B cell (primary cell): ENCODE data around the gene MED12L. TPM values are rescaled to one million over a fixed set of nuclear protein-coding genes. Genes with fewer than 3 reads are reported as not detected.

Source experiments
- ATAC-seq: fragments of 200-7000 bp; cut with Tn5 transposase; one replicate; pipeline ENCODE4 v1.10.0; 2021; ENCODE audit warnings: low read depth, mild to moderate bottlenecking, moderate number of reproducible peaks, moderate library complexity
- CTCF ChIA-PET: fragments of 350-600 bp; sonication (Branson Sonifier 250); formaldehyde crosslinking; loops from one replicate; lab custom pipeline; 2021; ENCODE audit warnings: antibody characterized with exemption, inconsistent platforms; lab: Charles Lee
- POLR2A ChIA-PET: fragments of 350-600 bp; sonication (Branson Sonifier 250); formaldehyde crosslinking; loops from one replicate; lab custom pipeline; 2021; ENCODE audit warnings: antibody characterized with exemption; lab: Charles Lee
- DNase-seq: peaks from one replicate; pipeline ENCODE4 v3.0.0; 2013
- H2AFZ ChIP-seq: 2 replicates; pipeline ENCODE4 v1.6.1; 2012; ENCODE audit warnings: mild to moderate bottlenecking, low read depth, low read length; ENCODE audit not compliant: insufficient read depth, poor library complexity, severe bottlenecking
- H3K27ac ChIP-seq, 2 donors: 1 replicate in 1 of 2; 2 replicates in 1 of 2; pipeline ENCODE4 v1.5.1; 2012 to 2013; ENCODE audit warnings: low read length in 2 of 2, mild to moderate bottlenecking in 2 of 2, moderate library complexity in 1 of 2
- H3K27me3 ChIP-seq, 4 experiments: fragments of 200-600 bp in 1 of 4; sonication (generic) in 1 of 4; replicated peaks in 1 of 4; 1 replicate in 2 of 4; 2 replicates in 2 of 4; pipeline versions ENCODE4 v1.6.1 to v1.7.0; 2013 to 2016; ENCODE audit warnings: low read length in 3 of 4, mild to moderate bottlenecking in 2 of 4, mixed read lengths in 1 of 4, moderate library complexity in 1 of 4; ENCODE audit not compliant: insufficient read depth in 4 of 4, control insufficient read depth in 3 of 4; ENCODE audit errors: control extremely low read depth in 1 of 4
- H3K36me3 ChIP-seq, 2 experiments: replicated peaks in 1 of 2; 1 replicate in 1 of 2; 2 replicates in 1 of 2; pipeline versions ENCODE4 v1.6.1 to v1.7.1; 2013; ENCODE audit warnings: low read length in 1 of 2; ENCODE audit not compliant: insufficient read depth in 2 of 2, control insufficient read depth in 1 of 2; ENCODE audit errors: control extremely low read depth in 1 of 2, extremely low read depth in 1 of 2
- H3K4me1 ChIP-seq, 2 donors: fragments of 200-600 bp in 1 of 2; sonication (generic) in 1 of 2; 1 replicate in 1 of 2; 2 replicates in 1 of 2; pipeline versions ENCODE4 v1.5.1 to v1.6.1; 2013 to 2017; ENCODE audit warnings: low read length in 2 of 2; ENCODE audit not compliant: control insufficient read depth in 2 of 2, insufficient read depth in 2 of 2
- H3K4me2 ChIP-seq: replicated peaks from 2 replicates; pipeline ENCODE3; 2012; ENCODE audit warnings: mild to moderate bottlenecking, low read depth, low read length; ENCODE audit not compliant: poor library complexity, severe bottlenecking
- H3K4me3 ChIP-seq, 5 experiments: fragments of 200-600 bp in 1 of 5; sonication (generic) in 1 of 5; 1 replicate in 3 of 5; 2 replicates in 2 of 5; pipeline versions ENCODE4 v1.5.1 to v1.7.0; 2011 to 2016; ENCODE audit warnings: low read length in 4 of 5, mild to moderate bottlenecking in 4 of 5, low read depth in 2 of 5, control low read depth in 1 of 5, moderate library complexity in 1 of 5; ENCODE audit not compliant: insufficient read depth in 1 of 5; ENCODE audit errors: control extremely low read depth in 1 of 5, extremely low read depth in 1 of 5
- H3K79me2 ChIP-seq: fragments of 200-600 bp; sonication (generic); one replicate; pipeline ENCODE4 v1.6.0; 2016; ENCODE audit warnings: low read length; ENCODE audit not compliant: control insufficient read depth, insufficient read depth
- H3K9ac ChIP-seq: fragments of 200-600 bp; sonication (generic); 2 replicates; pipeline ENCODE4 v1.6.1; 2017; ENCODE audit warnings: mild to moderate bottlenecking, low read length, moderate library complexity
- H3K9me3 ChIP-seq, 3 donors: one replicate each; pipeline versions ENCODE4 v1.6.1 to v1.7.1; 2013; ENCODE audit warnings: low read length in 2 of 3; ENCODE audit not compliant: control insufficient read depth in 2 of 3, insufficient read depth in 1 of 3; ENCODE audit errors: control extremely low read depth in 1 of 3
- H4K20me1 ChIP-seq: 2 replicates; pipeline ENCODE4 v1.6.0; 2012; ENCODE audit warnings: mild to moderate bottlenecking, low read length; ENCODE audit not compliant: insufficient read depth, control insufficient read depth, poor library complexity, severe bottlenecking
- H3K27ac Mint-ChIP-seq: one replicate; pipeline ENCODE4 v1.8.0; 2021; ENCODE audit warnings: mixed read lengths
- H3K27me3 Mint-ChIP-seq: one replicate; pipeline ENCODE4 v1.8.0; 2021; ENCODE audit warnings: mixed read lengths
- H3K4me1 Mint-ChIP-seq: one replicate; pipeline ENCODE4 v1.8.0; 2021; ENCODE audit warnings: mixed read lengths
- H3K4me3 Mint-ChIP-seq: one replicate; pipeline ENCODE4 v1.8.0; 2021; ENCODE audit warnings: mixed read lengths
- H3K9me3 Mint-ChIP-seq: one replicate; pipeline ENCODE4 v1.8.0; 2022; ENCODE audit warnings: mixed read lengths; ENCODE audit not compliant: insufficient read depth
- CTCF ChIP-seq: fragments of 200-600 bp; IDR thresholded peaks from one replicate; pipeline ENCODE4 v1.8.0; 2022; ENCODE audit warnings: antibody characterized with exemption, mild to moderate bottlenecking
- EZH2 ChIP-seq: IDR thresholded peaks from 2 replicates; pipeline ENCODE4 v1.6.1; 2012; ENCODE audit warnings: borderline replicate concordance, low read depth, mild to moderate bottlenecking, moderate library complexity, low read length; ENCODE audit not compliant: insufficient read depth, poor library complexity, severe bottlenecking
- WGBS: methylation state at CpG from one replicate; pipeline ENCODE4 v1.1.5; 2013; ENCODE audit warnings: missing lambda C conversion rate; ENCODE audit not compliant: insufficient coverage; 5-methylcytosine and 5-hydroxymethylcytosine counted together
- intact Hi-C: fragments of 100-400 bp; cut with micrococcal nuclease; formaldehyde crosslinking; loops from one replicate; pipeline ENCODE4 v1.10.0; 2022
- polyA plus RNA-seq: library from polyadenylated mRNA; depleted of rRNA; stranded (reverse); fragments of >200 nt; gene quantifications from 2 replicates; pipeline ENCODE4 v1.2.3, GENCODE V29; 2012
- total RNA-seq, 2 donors: library from RNA; stranded (reverse); fragments of 120-200 nt in 1 of 2; gene quantifications; 1 replicate in 1 of 2; 2 replicates in 1 of 2; pipeline versions ENCODE4 v1.2.3 to v1.2.4, GENCODE V29; 2013 to 2022

The MED12L gene
- total and polyA plus RNA-seq, 2 donors (not counting 1 experiment from before 2014, with no cell fraction given): 0.07 to 0.30 TPM

GRCh38 chr3:151087648-151088047, 2.2 kb downstream of the MED12L start:
- ATAC-seq: no peak
- peak overlapping the region; percentile 76 for H2AFZ ChIP-seq
- H4K20me1 ChIP-seq: no peaks in the 10 kb centered on the region
- H3K27ac ChIP-seq: no peak overlapping the region
- H3K27me3 ChIP-seq: peaks cover 0 to 48% (median 24%) of the 10 kb centered on the region in 4 experiments
- no peak overlapping the region for H3K27ac Mint-ChIP-seq
- H3K27me3 Mint-ChIP-seq: peaks cover 35% of the 10 kb centered on the region
- no peak overlapping the region for H3K4me3 ChIP-seq
- intact Hi-C loops: loop anchor here (10.0 kb wide), 1 partner anchor 323 kb away; the partner anchor contains the start of gene SIAH2
- H3K79me2 ChIP-seq: no peaks in the 10 kb centered on the region
- no peak overlapping the region for H3K4me2 ChIP-seq
- no peaks in the 10 kb centered on the region for H3K9me3 Mint-ChIP-seq
- POLR2A ChIA-PET: no interaction called here
- peak overlapping the region; percentile 89 for H3K4me3 Mint-ChIP-seq
- peaks cover 15 to 20% of the 10 kb centered on the region in 2 donors for H3K4me1 ChIP-seq
- H3K9ac ChIP-seq: no peak overlapping the region
- CTCF ChIA-PET: no interaction called here
- DNase-seq: peak; percentile 9
- peaks cover 15% of the 10 kb centered on the region for H3K4me1 Mint-ChIP-seq
- peaks cover 0 to 7% (median 0%) of the 10 kb centered on the region in 3 donors for H3K9me3 ChIP-seq
- no peaks in the 10 kb centered on the region for H3K36me3 ChIP-seq
- 33% methylated on average over 1 of the region's 2 CpGs for WGBS
- TF ChIP-seq EZH2: no peak
- no peak for TF ChIP-seq CTCF

GRCh38 chr3:151091685-151092345, 6.4 kb downstream of the MED12L start:
- 100% methylated on average over 1 of the region's 3 CpGs for WGBS
- H3K36me3 ChIP-seq: no peaks in the 10 kb centered on the region

More at GRCh38 chr3:151091685-151092345, 6.4 kb downstream of the MED12L start:
- peaks cover 0 to 12% (median 3%) of the 10 kb centered on the region in 4 experiments for H3K27me3 ChIP-seq
- no peak overlapping the region for H3K27ac ChIP-seq
- no peak overlapping the region for H2AFZ ChIP-seq
- CTCF ChIA-PET: no interaction called here
- no peak overlapping the region for H3K4me2 ChIP-seq
- TF ChIP-seq CTCF (no peak), EZH2 (no peak)
- ATAC-seq (no peak), DNase-seq (no peak)
- no peak overlapping the region for H3K4me3 Mint-ChIP-seq
- H3K79me2 ChIP-seq: no peaks in the 10 kb centered on the region
- no peaks in the 10 kb centered on the region for H3K9me3 Mint-ChIP-seq
- no peaks in the 10 kb centered on the region for H3K9me3 ChIP-seq
- H3K9ac ChIP-seq: no peak overlapping the region
- peaks cover 9 to 10% of the 10 kb centered on the region in 2 donors for H3K4me1 ChIP-seq
- no peak overlapping the region for H3K27ac Mint-ChIP-seq
- POLR2A ChIA-PET: no interaction called here
- peaks cover 9% of the 10 kb centered on the region for H3K4me1 Mint-ChIP-seq
- peaks cover 13% of the 10 kb centered on the region for H3K27me3 Mint-ChIP-seq
- intact Hi-C loops: no loop called here
- H4K20me1 ChIP-seq: no peaks in the 10 kb centered on the region
- H3K4me3 ChIP-seq: no peak overlapping the region
